GM18511 (cell line): ENCODE measurements around the gene CCDC54.
"Not testable (repeated sequence)": the region's sequence is repeated elsewhere in the genome, so short reads cannot be mapped to it uniquely, and the experiment has no call there.

ENCODE experiments used
- ATAC-seq: cut with Tn5 transposase; IDR thresholded peaks from one replicate; pipeline ENCODE4 v1.9.1; 2021; ENCODE audit warnings: mild to moderate bottlenecking, moderate library complexity; ENCODE audit not compliant: unreplicated experiment

CCDC54 gene

GRCh38 chr3:107377151-107377550 lies at the start of gene CCDC54:
TSS of gene CCDC54 (plus strand) at chr3:107377439. CDS start at chr3:107377588, 149 bp downstream.
- ATAC-seq, result no peak

- no peak for ATAC-seq
Observed at GRCh38 chr3:107328069-107328468, 49.2 kb upstream of the CCDC54 start.

- ATAC-seq, result no peak
Observed at GRCh38 chr3:107329088-107329487, 48.2 kb upstream of the CCDC54 start.

GRCh38 chr3:107339690-107340089 lies 37.5 kb upstream of the CCDC54 start:
- ATAC-seq, result not testable (repeated sequence)

GRCh38 chr3:107344722-107345121 lies 32.5 kb upstream of the CCDC54 start:
- ATAC-seq, result no peak

- ATAC-seq, result no peak
Observed at GRCh38 chr3:107345822-107346405, 31.3 kb upstream of the CCDC54 start.

GRCh38 chr3:107346564-107346963 lies 30.7 kb upstream of the CCDC54 start:
- ATAC-seq, result no peak

- ATAC-seq, result no peak
Observed at GRCh38 chr3:107347751-107348150, 29.5 kb upstream of the CCDC54 start.

GRCh38 chr3:107356706-107357105 lies 20.5 kb upstream of the CCDC54 start:
- ATAC-seq, result no peak

- no peak for ATAC-seq
Observed at GRCh38 chr3:107361633-107362032, 15.6 kb upstream of the CCDC54 start.

GRCh38 chr3:107365051-107365450 lies 12.2 kb upstream of the CCDC54 start:
- no peak for ATAC-seq

- no peak for ATAC-seq
Observed at GRCh38 chr3:107366766-107367165, 10.5 kb upstream of the CCDC54 start.

- no peak for ATAC-seq
Observed at GRCh38 chr3:107367353-107367752, 9.9 kb upstream of the CCDC54 start.

- ATAC-seq, result no peak
Observed at GRCh38 chr3:107368654-107369398, 8.4 kb upstream of the CCDC54 start.

GRCh38 chr3:107369791-107370190 lies 7.4 kb upstream of the CCDC54 start:
- no peak for ATAC-seq

- no peak for ATAC-seq
Observed at GRCh38 chr3:107370907-107371306, 6.3 kb upstream of the CCDC54 start.

- ATAC-seq, result no peak
Observed at GRCh38 chr3:107372506-107372905, 4.7 kb upstream of the CCDC54 start.

GRCh38 chr3:107373896-107374295 lies 3.3 kb upstream of the CCDC54 start:
- no peak for ATAC-seq

GRCh38 chr3:107375682-107376081 lies 1.6 kb upstream of the CCDC54 start:
- no peak for ATAC-seq

GRCh38 chr3:107382631-107383030 lies 5.4 kb downstream of the CCDC54 start:
- no peak for ATAC-seq

- no peak for ATAC-seq
Observed at GRCh38 chr3:107384428-107384827, 7.2 kb downstream of the CCDC54 start.

GRCh38 chr3:107384907-107385306 lies 7.7 kb downstream of the CCDC54 start:
- ATAC-seq, result no peak

- ATAC-seq, result no peak
Observed at GRCh38 chr3:107387555-107387954, 10.3 kb downstream of the CCDC54 start.
